Measurements from ENCODE around the gene S1PR5.

DNA sequence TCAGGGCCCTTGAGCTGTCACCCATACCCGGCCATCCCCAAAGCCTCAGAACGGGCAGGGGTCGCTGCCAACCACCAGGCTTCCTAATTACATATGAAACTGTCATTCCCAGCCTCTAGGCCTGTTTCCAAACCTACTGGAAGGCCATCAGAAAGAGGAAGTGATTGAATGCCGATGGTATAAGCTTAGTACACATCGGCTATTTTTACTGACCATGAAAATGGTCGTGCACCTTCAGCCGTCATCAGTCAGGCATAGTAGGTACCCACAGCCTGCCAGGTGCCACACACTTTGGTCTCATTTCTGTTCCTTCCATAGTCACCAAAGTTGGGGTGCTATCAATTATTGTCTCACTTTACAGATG is 38.3 kb upstream of the S1PR5 start:
- TF ChIP-seq, protein P1, sequence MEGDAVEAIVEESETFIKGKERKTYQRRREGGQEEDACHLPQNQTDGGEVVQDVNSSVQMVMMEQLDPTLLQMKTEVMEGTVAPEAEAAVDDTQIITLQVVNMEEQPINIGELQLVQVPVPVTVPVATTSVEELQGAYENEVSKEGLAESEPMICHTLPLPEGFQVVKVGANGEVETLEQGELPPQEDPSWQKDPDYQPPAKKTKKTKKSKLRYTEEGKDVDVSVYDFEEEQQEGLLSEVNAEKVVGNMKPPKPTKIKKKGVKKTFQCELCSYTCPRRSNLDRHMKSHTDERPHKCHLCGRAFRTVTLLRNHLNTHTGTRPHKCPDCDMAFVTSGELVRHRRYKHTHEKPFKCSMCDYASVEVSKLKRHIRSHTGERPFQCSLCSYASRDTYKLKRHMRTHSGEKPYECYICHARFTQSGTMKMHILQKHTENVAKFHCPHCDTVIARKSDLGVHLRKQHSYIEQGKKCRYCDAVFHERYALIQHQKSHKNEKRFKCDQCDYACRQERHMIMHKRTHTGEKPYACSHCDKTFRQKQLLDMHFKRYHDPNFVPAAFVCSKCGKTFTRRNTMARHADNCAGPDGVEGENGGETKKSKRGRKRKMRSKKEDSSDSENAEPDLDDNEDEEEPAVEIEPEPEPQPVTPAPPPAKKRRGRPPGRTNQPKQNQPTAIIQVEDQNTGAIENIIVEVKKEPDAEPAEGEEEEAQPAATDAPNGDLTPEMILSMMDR (IDR thresholded peaks at IDR 0.05): no peak
- TF ChIP-seq POLR2A (IDR thresholded peaks at IDR 0.05): no peak

All from esophagus squamous epithelium (tissue), 4 donors.